Ishikawa (cell line): ENCODE data around the gene SLC7A14.

ENCODE experiments used
- CEBPB ChIP-seq: IDR thresholded peaks from 2 replicates; pipeline ENCODE4 v1.6.1; 2012
- CREB1 ChIP-seq: IDR thresholded peaks from 2 replicates; pipeline ENCODE4 v1.6.1; 2012; ENCODE audit warnings: low read depth
- EGR1 ChIP-seq: IDR thresholded peaks from 2 replicates; pipeline ENCODE4 v1.6.1; 2012
- EP300 ChIP-seq: IDR thresholded peaks from 2 replicates; pipeline ENCODE4 v1.6.1; 2012; ENCODE audit warnings: borderline replicate concordance
- FOXM1 ChIP-seq: IDR thresholded peaks from 2 replicates; pipeline ENCODE4 v1.6.1; 2012; ENCODE audit warnings: low read depth, borderline replicate concordance
- MAX ChIP-seq: IDR thresholded peaks from 2 replicates; pipeline ENCODE4 v1.6.1; 2012
- NFIC ChIP-seq: IDR thresholded peaks from 2 replicates; pipeline ENCODE4 v1.6.1; 2012
- RAD21 ChIP-seq: IDR thresholded peaks from 2 replicates; pipeline ENCODE4 v1.6.1; 2012; ENCODE audit warnings: low read depth
- REST ChIP-seq: IDR thresholded peaks from 2 replicates; pipeline ENCODE4 v1.6.1; 2012; ENCODE audit warnings: low read depth, mild to moderate bottlenecking
- TAF1 ChIP-seq: IDR thresholded peaks from 2 replicates; pipeline ENCODE4 v1.6.1; 2012; ENCODE audit warnings: low read depth, mild to moderate bottlenecking
- TEAD4 ChIP-seq: IDR thresholded peaks from 2 replicates; pipeline ENCODE4 v1.6.1; 2012
- YY1 ChIP-seq: IDR thresholded peaks from 2 replicates; pipeline ENCODE4 v1.6.1; 2012; ENCODE audit warnings: low read depth

DNA sequence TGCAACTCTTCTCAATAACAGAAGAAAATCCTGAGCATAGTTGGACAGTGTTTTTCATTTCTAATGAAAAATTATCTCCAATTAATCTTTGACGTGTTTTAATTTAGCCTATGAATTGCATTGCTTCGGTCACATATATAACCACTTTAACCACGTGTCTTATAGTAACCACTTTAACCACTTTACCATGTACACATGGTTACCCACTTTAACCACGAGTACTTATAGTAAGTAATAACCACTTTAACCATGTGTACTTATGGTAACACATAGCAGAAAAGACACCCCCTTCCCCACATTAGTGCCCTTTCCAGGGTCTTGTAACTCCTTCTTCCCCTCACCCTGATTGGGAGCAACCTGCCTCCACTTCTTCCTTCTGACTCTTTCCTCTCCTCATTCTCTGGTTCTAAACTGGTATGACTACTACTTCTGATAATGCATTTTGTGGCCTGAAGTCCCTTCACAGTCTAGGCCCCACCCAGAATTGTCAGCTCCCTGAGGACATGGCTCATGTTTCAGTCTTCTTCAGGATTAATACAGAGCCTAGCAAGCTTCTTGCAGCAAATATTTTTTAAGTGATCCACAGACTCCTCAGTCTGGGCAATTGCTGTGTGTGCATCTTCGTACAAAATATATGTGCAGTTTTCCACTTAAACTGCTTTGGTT, 25.0 kb downstream of the SLC7A14 start:
- TF ChIP-seq FOXM1 (no peak), EGR1 (no peak), TEAD4 (no peak), EP300 (no peak), TAF1 (no peak), CEBPB (no peak), CREB1 (no peak), MAX (no peak), YY1 (no peak), REST (no peak), NFIC (no peak), RAD21 (no peak)
